Fibroblast of mammary gland (primary cell): ENCODE measurements around the gene MRPL21.

Source experiments
- DNase-seq: peaks from one replicate; pipeline ENCODE4 v3.0.0-alpha.2; 2010; ENCODE audit warnings: low read depth
- H3K4me3 ChIP-seq: 2 replicates; pipeline ENCODE4 v1.5.1; 2011; ENCODE audit warnings: low read depth, mild to moderate bottlenecking, low read length, moderate library complexity; ENCODE audit not compliant: control insufficient read depth
- TF ChIP-seq, protein P1 (sequence below): conservative IDR thresholded peaks from 2 replicates; pipeline ENCODE4 v1.5.1; 2011; ENCODE audit warnings: low read depth, low read length, inconsistent platforms; ENCODE audit not compliant: control insufficient read depth, insufficient read depth

MRPL21 gene

DNA sequence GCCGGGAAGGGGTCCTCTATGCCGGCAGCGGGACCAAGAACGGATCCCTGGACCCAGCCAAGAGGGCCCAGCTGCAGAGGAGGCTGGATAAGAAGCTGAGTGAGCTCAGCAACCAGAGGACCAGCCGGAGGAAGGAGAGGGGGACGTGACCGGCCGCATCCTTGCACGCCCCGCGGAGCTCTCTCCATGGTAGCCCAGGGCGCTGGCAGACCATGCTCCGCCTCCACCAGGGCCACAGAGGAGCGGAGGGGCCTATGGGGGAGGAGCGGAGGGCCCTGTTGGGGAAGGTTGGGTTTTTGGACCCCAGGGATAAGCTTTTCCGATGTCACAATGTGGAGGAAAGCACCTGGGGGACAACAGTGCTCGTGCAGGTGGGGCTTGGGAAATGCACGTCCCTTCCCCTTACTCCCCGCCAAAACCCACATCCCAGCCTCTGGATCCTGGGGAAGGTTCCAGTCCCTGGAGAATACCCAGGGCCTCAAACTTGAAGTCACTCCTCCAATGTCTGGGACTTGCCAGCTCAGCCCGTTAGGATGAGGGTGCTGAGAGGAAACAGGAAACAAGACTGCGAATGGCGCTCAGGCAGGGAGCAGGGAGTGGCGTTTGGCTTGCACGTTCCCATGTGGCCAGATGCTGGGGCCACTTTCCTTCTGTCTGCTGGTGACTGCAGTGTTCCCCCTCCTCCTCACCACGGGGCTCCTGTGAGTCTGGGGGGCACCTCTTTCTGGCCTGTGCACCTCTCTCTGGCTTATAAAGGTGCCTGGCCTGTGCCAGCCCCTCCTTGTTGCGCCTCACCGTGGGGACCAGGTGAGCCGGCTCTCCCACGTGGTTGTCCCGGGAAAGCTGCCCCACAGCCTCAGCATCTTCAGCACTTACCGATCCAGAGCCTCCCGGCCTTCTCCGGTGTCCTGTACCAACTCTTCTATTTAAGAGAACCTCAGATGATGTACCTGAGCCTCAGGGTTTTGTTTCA is 36.2 kb upstream of the MRPL21 start:
- DNase-seq = no peak
- TF ChIP-seq, protein P1, sequence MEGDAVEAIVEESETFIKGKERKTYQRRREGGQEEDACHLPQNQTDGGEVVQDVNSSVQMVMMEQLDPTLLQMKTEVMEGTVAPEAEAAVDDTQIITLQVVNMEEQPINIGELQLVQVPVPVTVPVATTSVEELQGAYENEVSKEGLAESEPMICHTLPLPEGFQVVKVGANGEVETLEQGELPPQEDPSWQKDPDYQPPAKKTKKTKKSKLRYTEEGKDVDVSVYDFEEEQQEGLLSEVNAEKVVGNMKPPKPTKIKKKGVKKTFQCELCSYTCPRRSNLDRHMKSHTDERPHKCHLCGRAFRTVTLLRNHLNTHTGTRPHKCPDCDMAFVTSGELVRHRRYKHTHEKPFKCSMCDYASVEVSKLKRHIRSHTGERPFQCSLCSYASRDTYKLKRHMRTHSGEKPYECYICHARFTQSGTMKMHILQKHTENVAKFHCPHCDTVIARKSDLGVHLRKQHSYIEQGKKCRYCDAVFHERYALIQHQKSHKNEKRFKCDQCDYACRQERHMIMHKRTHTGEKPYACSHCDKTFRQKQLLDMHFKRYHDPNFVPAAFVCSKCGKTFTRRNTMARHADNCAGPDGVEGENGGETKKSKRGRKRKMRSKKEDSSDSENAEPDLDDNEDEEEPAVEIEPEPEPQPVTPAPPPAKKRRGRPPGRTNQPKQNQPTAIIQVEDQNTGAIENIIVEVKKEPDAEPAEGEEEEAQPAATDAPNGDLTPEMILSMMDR = no peak
- no peak overlapping the region for H3K4me3 ChIP-seq

DNA sequence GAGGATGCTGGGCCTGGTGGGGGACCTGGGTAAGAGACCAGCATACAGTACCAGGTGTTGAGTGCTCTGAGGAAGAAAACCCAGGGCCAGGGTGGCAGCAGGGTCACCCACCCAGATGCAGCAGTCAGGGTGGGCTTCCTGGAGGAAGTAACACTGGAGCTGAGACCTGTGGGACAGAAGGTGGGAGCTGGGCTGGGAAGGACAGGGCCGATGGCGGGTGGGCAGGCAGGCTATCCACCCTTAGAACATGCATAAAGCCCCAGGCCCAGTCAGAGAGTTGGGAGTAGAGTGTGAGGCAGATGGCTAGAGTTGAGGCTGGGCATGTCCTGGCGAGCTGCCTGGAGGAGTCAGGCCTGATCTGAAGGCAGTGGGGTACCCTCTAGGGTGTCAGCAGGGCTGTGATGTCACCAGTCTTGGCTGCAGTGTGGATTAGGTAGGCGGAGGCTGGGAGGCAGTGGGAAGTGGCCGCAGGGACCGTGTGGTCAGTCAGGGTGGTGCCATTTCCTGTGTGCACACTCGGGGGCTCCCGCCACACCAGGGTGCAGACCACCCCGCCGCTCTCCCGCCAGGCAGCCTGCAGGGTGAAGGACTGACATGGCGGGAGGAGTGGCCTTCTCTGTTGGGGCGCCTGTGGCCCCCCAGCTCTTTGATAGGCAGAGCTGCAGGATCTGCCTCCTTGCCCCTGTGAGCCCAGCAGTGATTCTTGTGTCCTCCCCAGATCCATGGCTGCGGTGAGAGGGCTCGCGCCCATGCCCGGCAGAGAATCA is 35.4 kb upstream of the MRPL21 start:
- H3K4me3 ChIP-seq = no peak overlapping the region
- no peak for DNase-seq
- TF ChIP-seq, protein P1 = no peak

DNA sequence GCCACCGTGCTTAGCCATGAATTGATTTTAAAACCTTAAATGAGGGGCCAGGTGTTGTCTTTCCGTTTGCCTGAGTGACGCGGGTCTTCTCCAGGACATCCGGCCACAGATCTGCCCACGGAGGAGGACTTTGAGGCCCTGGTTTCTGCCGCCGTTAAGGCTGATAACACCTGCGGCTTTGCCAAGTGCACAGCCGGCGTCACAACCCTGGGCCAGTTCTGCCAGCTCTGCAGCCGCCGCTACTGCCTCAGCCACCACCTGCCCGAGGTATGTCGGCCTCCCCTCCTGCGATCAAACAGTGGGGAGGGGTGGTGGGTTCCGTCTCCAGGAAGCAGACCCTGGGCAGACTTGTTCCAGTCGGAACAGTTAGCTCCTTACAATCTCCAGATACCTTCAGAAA is 34.5 kb upstream of the MRPL21 start:
- H3K4me3 ChIP-seq = no peak overlapping the region
- TF ChIP-seq, protein P1 = no peak
- DNase-seq = no peak

DNA sequence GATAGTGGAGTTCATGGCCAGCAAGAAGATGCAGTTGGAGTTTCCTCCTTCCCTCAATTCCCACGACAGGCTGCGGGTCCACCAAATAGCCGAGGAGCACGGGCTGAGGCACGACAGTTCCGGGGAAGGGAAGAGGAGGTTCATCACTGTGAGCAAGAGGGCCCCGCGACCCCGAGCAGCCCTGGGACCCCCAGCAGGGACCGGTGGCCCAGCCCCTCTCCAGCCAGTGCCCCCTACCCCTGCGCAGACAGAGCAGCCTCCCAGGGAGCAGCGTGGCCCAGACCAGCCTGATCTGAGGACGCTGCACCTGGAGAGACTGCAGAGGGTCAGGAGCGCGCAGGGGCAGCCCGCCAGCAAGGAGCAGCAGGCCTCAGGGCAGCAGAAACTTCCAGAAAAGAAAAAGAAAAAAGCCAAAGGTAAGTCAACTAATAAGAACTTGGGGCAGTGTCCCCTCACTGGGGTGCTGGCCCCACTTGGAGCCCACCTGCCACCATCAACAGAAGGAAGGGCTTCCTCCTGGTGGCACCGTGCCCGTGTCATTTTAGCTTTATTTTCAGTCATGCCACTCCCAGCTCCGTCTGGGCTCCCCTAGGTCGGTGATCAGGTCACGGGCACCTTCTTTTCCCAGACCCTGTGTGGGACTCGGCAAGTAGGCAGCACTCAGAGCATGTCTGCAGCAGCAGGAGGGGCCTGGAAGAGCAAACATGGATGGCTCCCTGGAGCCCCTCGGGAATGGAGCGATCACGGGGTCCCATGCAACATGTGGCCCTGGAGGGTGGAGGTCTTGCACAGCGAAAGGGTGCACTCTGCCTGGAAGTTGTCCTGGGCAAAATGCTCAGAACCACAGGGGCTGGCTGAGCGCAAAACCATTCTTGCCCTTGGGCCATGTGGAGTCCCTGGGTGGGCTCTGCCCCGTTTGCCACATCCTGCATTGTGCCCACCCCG is 33.3 kb upstream of the MRPL21 start:
- DNase-seq = no peak
- TF ChIP-seq, protein P1 = no peak
- no peak overlapping the region for H3K4me3 ChIP-seq

DNA sequence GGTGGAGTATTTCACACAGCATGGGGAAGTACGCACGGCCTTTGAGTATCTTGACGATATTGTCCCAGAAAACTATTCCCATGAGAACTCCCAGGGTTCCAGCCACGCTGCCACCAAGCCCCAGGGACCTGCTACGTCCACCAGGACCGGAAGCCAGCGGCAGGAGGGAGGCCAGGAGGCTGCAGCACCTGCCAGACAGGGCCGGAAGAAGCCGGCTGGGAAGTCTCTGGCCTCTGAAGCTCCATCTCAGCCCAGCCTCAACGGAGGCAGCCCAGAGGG is 32.7 kb upstream of the MRPL21 start:
- TF ChIP-seq, protein P1 = no peak

More for the DNA sequence above, 32.7 kb upstream of the MRPL21 start:
- no peak overlapping the region for H3K4me3 ChIP-seq
- no peak for DNase-seq
